NCI-H2029 treated with DMSO at 0.1 percent for 48 hours (cell line): ENCODE results near the gene SPNS2.

Experiments used
- DNase-seq: peaks from one replicate; lab custom pipeline; 2025; lab: John Stamatoyannopoulos, UW

SPNS2 gene

DNA sequence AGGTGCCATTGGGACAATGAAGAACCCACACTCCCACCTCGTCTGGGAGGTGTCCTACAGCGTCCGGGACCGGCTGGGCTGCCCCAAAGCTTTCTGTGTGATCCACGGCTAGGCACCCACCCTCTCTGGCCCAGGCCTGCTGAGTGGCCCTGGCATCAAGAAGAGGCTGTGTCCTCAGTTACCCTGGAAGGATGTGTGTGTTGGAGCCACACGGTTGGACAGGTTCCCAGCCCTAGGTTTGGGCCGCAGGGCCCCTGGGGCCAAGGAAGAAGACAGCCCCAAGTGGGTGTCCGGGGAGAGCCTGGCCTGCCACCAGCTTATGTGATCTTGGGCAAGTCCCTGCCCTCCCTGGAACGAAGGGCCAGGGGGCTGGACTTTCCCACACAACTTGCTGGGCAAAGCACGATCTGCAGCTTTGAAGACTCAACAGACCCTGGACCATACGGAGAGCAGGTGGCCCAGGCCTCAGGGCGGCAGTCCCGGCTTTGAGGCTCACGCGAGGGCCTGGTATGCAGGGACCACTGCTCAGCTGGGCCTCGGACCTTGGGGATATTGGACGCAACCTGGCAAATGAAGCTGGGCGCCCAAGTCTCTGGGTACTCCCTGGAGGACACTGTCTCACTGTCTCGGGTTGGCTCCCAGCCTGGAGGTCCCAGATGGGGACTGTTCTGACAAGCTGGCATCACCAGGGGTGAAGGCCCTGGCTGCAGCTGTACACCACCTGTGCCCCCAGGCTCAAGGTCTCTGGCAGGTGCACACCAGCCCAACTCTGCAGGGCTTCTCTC, 39.0 kb downstream of the SPNS2 start:
- no peak for DNase-seq

GRCh38 chr17:4538236-4539002, 39.7 kb downstream of the SPNS2 start:
- no peak for DNase-seq

DNA sequence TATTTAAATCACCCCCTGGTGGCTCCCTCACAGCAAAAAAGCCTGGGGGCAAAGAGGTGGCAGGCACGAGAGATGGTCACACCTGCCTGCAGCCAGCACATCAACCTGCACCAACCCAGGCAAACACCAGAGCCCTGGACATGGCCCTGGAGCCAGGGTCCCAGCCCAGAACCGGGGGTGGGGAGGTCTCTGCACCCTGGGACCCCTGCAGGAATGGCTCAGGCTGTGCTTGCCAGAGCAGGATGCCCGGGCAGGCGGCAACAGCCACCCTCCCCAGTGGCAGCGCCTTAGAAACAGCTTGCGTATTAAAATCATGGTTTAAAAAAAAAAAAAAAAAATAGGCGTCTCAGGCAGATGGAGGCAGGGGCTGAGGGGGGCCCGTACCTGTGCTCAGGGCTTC, 40.3 kb downstream of the SPNS2 start:
- DNase-seq = no peak

GRCh38 chr17:4539576-4540223, 41.0 kb downstream of the SPNS2 start:
- DNase-seq = no peak

- DNase-seq = no peak
Observed at GRCh38 chr17:4540224-4540651, 41.6 kb downstream of the SPNS2 start.

- DNase-seq = no peak
Observed at GRCh38 chr17:4540687-4541327, 42.1 kb downstream of the SPNS2 start.

GRCh38 chr17:4541328-4542002, 42.8 kb downstream of the SPNS2 start:
- DNase-seq = no peak

- DNase-seq = no peak
Observed at GRCh38 chr17:4542003-4542725, 43.5 kb downstream of the SPNS2 start.

- no peak for DNase-seq
Observed at GRCh38 chr17:4542726-4543191, 44.1 kb downstream of the SPNS2 start.

- DNase-seq = no peak
Observed at GRCh38 chr17:4543557-4544026, 44.9 kb downstream of the SPNS2 start.

GRCh38 chr17:4544135-4544950, 45.7 kb downstream of the SPNS2 start:
- no peak for DNase-seq

DNA sequence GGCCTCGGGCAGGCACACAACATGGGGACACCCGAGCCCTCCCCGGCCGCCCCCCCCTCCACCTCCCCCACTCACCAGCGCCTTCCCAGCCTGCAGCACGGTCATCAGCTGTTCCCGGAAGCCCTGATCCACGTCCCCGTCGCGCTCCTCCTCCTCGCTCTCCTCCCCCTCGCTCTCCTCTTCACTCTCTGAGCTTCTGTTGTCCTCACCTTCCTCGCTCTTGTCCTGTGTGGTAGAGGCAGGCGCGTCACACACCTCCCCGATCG, 46.2 kb downstream of the SPNS2 start:
- no peak for DNase-seq

- no peak for DNase-seq
Observed at GRCh38 chr17:4545217-4545951, 46.7 kb downstream of the SPNS2 start.

GRCh38 chr17:4547118-4547906, 48.6 kb downstream of the SPNS2 start:
- DNase-seq = no peak

DNA sequence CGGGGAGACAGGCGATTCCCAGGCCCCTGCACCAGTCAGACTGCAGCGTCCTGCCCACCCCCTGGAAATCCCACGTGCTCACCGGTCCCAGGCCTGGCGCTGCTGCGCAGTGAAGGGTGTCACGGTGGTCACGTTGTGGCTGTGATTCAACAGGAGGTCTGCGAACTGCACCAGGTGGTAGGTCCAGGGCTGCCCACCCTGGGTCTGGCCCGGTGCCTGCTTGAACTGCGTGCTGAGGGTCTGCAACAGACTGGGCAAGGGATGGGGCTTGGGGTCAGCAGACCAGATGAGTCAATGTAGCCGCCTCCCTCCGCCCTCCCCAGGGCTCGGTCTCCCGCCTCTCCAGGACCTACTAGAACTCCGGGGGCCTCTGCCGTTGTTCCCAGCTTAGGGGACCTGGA, 49.4 kb downstream of the SPNS2 start:
- no peak for DNase-seq

DNA sequence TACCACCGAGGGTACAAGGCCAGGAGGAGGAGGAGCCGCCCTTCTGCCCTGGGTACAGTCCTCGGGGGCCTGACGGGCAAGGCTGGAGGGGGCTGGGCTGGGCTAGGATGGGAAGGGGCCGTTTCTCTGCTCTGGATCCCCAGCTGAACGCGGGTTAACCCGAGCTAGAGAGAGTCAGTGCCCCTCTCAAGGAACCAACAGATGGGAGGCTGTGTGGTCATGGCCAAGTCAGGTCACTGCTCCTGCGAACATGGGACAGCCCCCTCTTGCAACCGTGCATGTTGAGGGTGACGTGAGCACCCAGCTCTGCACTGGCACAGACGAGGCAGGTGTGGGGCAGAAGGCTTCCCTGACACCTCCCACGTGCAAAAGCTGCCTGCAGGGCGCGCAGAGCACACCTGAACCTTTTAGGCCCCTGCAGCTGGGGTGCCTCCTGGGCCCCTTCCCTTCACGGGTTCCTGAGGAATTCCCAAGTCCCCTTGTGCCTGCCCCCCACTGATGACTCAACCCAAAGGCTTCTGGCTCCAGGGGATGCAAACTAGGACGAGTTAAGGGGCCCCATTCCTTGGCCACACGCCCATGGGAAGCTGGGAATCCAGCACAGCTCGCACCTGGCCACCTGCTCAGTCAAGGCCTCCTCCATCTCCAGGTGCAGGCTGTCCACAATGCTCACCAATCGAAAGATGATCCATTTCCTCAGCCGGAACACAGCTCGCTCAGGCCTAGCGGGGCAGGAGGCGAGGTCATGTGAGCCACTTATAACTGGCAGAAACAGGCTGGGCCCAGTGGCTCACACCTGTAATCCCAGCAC, 50.2 kb downstream of the SPNS2 start:
- no peak for DNase-seq

GRCh38 chr17:4549781-4550533, 51.3 kb downstream of the SPNS2 start:
- DNase-seq = no peak
